Measurements from ENCODE around the gene SAP25. TPM values are rescaled to one million over a fixed set of nuclear protein-coding genes. Genes with fewer than 3 reads are reported as not detected.

Gene SAP25
- total RNA-seq, 2 donors from 2014 or later = 1.1 TPM

- intact Hi-C loops (cut with DNase I, micrococcal nuclease) = no loop called here
- no peak for ATAC-seq
- DNase-seq = no peak
Measured at GRCh38 chr7:100599911-100600729, 26.4 kb upstream of the SAP25 start.

- DNase-seq (no peak), ATAC-seq (no peak)
- intact Hi-C loops (cut with DNase I, micrococcal nuclease) = no loop called here
Measured at GRCh38 chr7:100598425-100598824, 24.7 kb upstream of the SAP25 start.

- DNase-seq (no peak), ATAC-seq (no peak)
- intact Hi-C loops (cut with DNase I, micrococcal nuclease) = no loop called here
Measured at GRCh38 chr7:100595188-100595587, 21.5 kb upstream of the SAP25 start.

- DNase-seq = no peak
- intact Hi-C loops (cut with DNase I, micrococcal nuclease) = no loop called here
- no peak for ATAC-seq
Measured at GRCh38 chr7:100591596-100591995, 17.9 kb upstream of the SAP25 start.

- peak in 1 of 2 donors; percentile 30 for DNase-seq
- intact Hi-C loops (cut with DNase I, micrococcal nuclease) = no loop called here
- ATAC-seq = no peak
Measured at GRCh38 chr7:100590077-100590737, 16.5 kb upstream of the SAP25 start.

- intact Hi-C loops (cut with DNase I, micrococcal nuclease) = loop anchor here in 1 of 2 donors (10.0 kb wide), 1 partner anchor 95 kb away; no protein-coding TSS in a partner anchor
- DNase-seq = no peak
Measured at GRCh38 chr7:100589341-100589947, 15.7 kb upstream of the SAP25 start.

GRCh38 chr7:100588438-100588837 is 14.7 kb upstream of the SAP25 start:
- intact Hi-C loops (cut with DNase I, micrococcal nuclease) = loop anchor here in 1 of 2 donors (10.0 kb wide), 1 partner anchor 96 kb away; no protein-coding TSS in a partner anchor
- ATAC-seq = no peak
- DNase-seq = no peak

More at GRCh38 chr7:100589341-100589947, 15.7 kb upstream of the SAP25 start:
- no peak for ATAC-seq

GRCh38 chr7:100586266-100587025 is 12.7 kb upstream of the SAP25 start, which contains the start of gene FBXO24:
Gene FBXO24, plus strand, starts transcription at chr7:100586328. Its CDS starts 298 bp downstream, at chr7:100586626.
- intact Hi-C loops (cut with DNase I, micrococcal nuclease) = loop anchor here in 1 of 2 donors (10.0 kb wide), 1 partner anchor 98 kb away; no protein-coding TSS in a partner anchor
- peak; percentile 78 for ATAC-seq

GRCh38 chr7:100585511-100586265 is 12.0 kb upstream of the SAP25 start, which contains the start of gene LRCH4:
Gene LRCH4, minus strand, starts transcription at chr7:100586129. Its CDS starts 29 bp downstream, at chr7:100586100.
- peak; percentile 77 for ATAC-seq
- intact Hi-C loops (cut with DNase I, micrococcal nuclease) = loop anchor here in 1 of 2 donors (10.0 kb wide), 1 partner anchor 99 kb away; no protein-coding TSS in a partner anchor
- DNase-seq = peak; percentile 70 to 82

More at GRCh38 chr7:100586266-100587025, 12.7 kb upstream of the SAP25 start, which contains the start of gene FBXO24:
- DNase-seq = peak; percentile 99 to 100

GRCh38 chr7:100584683-100585510 is 11.2 kb upstream of the SAP25 start:
- ATAC-seq = peak; percentile 31
- intact Hi-C loops (cut with DNase I, micrococcal nuclease) = loop anchor here in 1 of 2 donors (10.0 kb wide), 1 partner anchor 100 kb away; no protein-coding TSS in a partner anchor
- DNase-seq = peak; percentile 72 to 85

GRCh38 chr7:100584054-100584682 is 10.5 kb upstream of the SAP25 start:
- intact Hi-C loops (cut with DNase I, micrococcal nuclease) = loop anchor here in 1 of 2 donors (10.0 kb wide), 1 partner anchor 101 kb away; no protein-coding TSS in a partner anchor
- DNase-seq (peak; percentile 34), ATAC-seq (no peak)

GRCh38 chr7:100583132-100584053 is 9.7 kb upstream of the SAP25 start:
- ATAC-seq = no peak
- DNase-seq = peak; percentile 72 to 73
- intact Hi-C loops (cut with DNase I, micrococcal nuclease) = loop anchor here in 1 of 2 donors (10.0 kb wide), 1 partner anchor 101 kb away; no protein-coding TSS in a partner anchor

- DNase-seq (no peak), ATAC-seq (no peak)
- intact Hi-C loops (cut with DNase I, micrococcal nuclease) = loop anchor here in 1 of 2 donors (10.0 kb wide), 1 partner anchor 102 kb away; no protein-coding TSS in a partner anchor
Measured at GRCh38 chr7:100582650-100583049, 8.9 kb upstream of the SAP25 start.

- intact Hi-C loops (cut with DNase I, micrococcal nuclease) = loop anchor here in 1 of 2 donors (10.0 kb wide), 1 partner anchor 103 kb away; no protein-coding TSS in a partner anchor
- ATAC-seq (no peak), DNase-seq (no peak)
Measured at GRCh38 chr7:100582041-100582579, 8.4 kb upstream of the SAP25 start.

Data from left colon (tissue), 2 donors.